H1 (cell line): Measurements from ENCODE around the gene FNDC5.

Experiments
- ATF3 ChIP-seq: IDR thresholded peaks from 2 replicates; pipeline ENCODE4 v1.6.1; 2011; ENCODE audit warnings: low read depth, mild to moderate bottlenecking, low read length; ENCODE audit not compliant: insufficient read depth
- CTCF ChIP-seq, 3 experiments: IDR thresholded peaks; 1 replicate in 2 of 3; 2 replicates in 1 of 3; pipeline versions ENCODE4 v1.5.1 to v1.6.1; 2011; ENCODE audit warnings: low read length in 3 of 3, mild to moderate bottlenecking in 3 of 3, inconsistent platforms in 2 of 3, low read depth in 1 of 3, moderate library complexity in 1 of 3; ENCODE audit not compliant: insufficient read depth in 1 of 3; ENCODE audit errors: control extremely low read depth in 1 of 3
- HDAC6 ChIP-seq: IDR thresholded peaks from one replicate; pipeline ENCODE4 v1.7.1; 2012; ENCODE audit warnings: low read depth, mild to moderate bottlenecking, inconsistent platforms, low read length, moderate library complexity
- MAX ChIP-seq: IDR thresholded peaks from 2 replicates; pipeline ENCODE4 v1.6.1; 2012; ENCODE audit warnings: inconsistent platforms
- POLR2A ChIP-seq, 2 experiments: IDR thresholded peaks; 1 replicate in 1 of 2; 2 replicates in 1 of 2; pipeline ENCODE4 v1.6.1; 2011; ENCODE audit warnings: low read depth in 2 of 2, low read length in 2 of 2, mild to moderate bottlenecking in 2 of 2; ENCODE audit errors: control extremely low read depth in 1 of 2
- USF2 ChIP-seq: IDR thresholded peaks from 2 replicates; pipeline ENCODE4 v1.6.1; 2011; ENCODE audit warnings: low read length, improper control_type of control experiment
- YY1 ChIP-seq: IDR thresholded peaks from 2 replicates; pipeline ENCODE4 v1.6.1; 2011; ENCODE audit warnings: low read depth, mild to moderate bottlenecking, low read length

GRCh38 chr1:32898958-32899357 is 28.2 kb upstream of the FNDC5 start:
- TF ChIP-seq HDAC6: no peak
- no peak for TF ChIP-seq MAX
- TF ChIP-seq ATF3: no peak
- no peak for TF ChIP-seq USF2
- no peak for TF ChIP-seq POLR2A (IDR thresholded peaks at IDR 0.05; ENCODE audit: control extremely low read depth in 1 of 2, low read depth in 2 of 2, low read length in 2 of 2)
- no peak for TF ChIP-seq CTCF (IDR thresholded peaks at IDR 0.05; ENCODE audit: control extremely low read depth in 1 of 3, insufficient read depth in 1 of 3, low read depth in 1 of 3, low read length in 3 of 3)
- no peak for TF ChIP-seq YY1
